HFFc6 (cell line): ENCODE measurements around the gene MYO3B. TPM values are rescaled to one million over a fixed set of nuclear protein-coding genes. Genes with fewer than 3 reads are reported as not detected.

Experiments
- DNase-seq: peaks from one replicate; pipeline ENCODE4 v3.0.0-alpha.2; 2018
- H3K27ac Mint-ChIP-seq: 2 replicates; pipeline ENCODE4 v1.8.0; 2020; ENCODE audit warnings: mild to moderate bottlenecking, mixed read lengths
- H3K27me3 Mint-ChIP-seq: 2 replicates; pipeline ENCODE4 v1.8.0; 2021; ENCODE audit warnings: mild to moderate bottlenecking, moderate library complexity, mixed read lengths; ENCODE audit not compliant: insufficient read depth
- H3K36me3 Mint-ChIP-seq: 2 replicates; pipeline ENCODE4 v1.8.0; 2021; ENCODE audit warnings: low read depth, mixed read lengths
- H3K4me1 Mint-ChIP-seq: 2 replicates; pipeline ENCODE4 v1.8.0; 2020; ENCODE audit warnings: low read depth, mixed read lengths
- H3K4me3 Mint-ChIP-seq: 2 replicates; pipeline ENCODE4 v1.8.0; 2020; ENCODE audit warnings: mild to moderate bottlenecking, moderate library complexity, mixed read lengths
- H3K9me3 Mint-ChIP-seq: 2 replicates; pipeline ENCODE4 v1.8.0; 2020; ENCODE audit warnings: mild to moderate bottlenecking, mixed read lengths
- CTCF ChIP-seq: fragments of 200-600 bp; sonication (generic); IDR thresholded peaks from 2 replicates; pipeline ENCODE4 v1.5.0; 2021; ENCODE audit warnings: antibody characterized with exemption, mild to moderate bottlenecking
- total RNA-seq, 6 experiments: library from RNA; stranded (reverse); fragmentation: NEBNext Ultra II Directional; extraction: Animal tissue kit (Norgen Biotek cat#: 25700); gene quantifications; 2 replicates in 1 of 6; 3 replicates in 5 of 6; pipeline ENCODE4 v1.2.3, GENCODE V29; 2021

The MYO3B gene
- total RNA-seq, 6 experiments from 2014 or later: not detected

DNA sequence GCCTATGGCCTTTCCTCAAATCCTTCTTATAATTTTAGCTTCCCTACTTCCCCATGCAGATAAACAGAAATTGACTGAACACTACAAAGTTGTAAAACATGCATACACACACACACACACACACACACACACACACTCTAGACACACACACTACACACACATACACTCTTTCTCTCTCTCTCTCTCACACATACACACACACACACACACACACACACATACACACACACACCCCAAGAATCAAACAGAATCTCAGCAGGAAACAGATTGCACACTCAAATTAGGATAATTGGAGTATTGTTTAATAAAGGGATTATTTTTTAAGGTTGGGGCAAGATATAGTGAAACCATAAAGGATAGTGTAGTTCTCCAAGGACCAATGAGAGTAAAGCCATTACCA lies 385.0 kb downstream of the MYO3B start:
- Mint-ChIP-seq H3K27ac (no peak overlapping the region), H3K9me3 (peaks cover 27% of the 10 kb centered on the region), H3K4me1 (no peaks in the 10 kb centered on the region), H3K27me3 (no peaks in the 10 kb centered on the region), H3K36me3 (no peaks in the 10 kb centered on the region), H3K4me3 (no peak overlapping the region)
- no peak for TF ChIP-seq CTCF
- DNase-seq: no peak

GRCh38 chr2:170563401-170563800 lies 385.5 kb downstream of the MYO3B start:
- DNase-seq: no peak
- no peak overlapping the region for H3K4me3 Mint-ChIP-seq
- H3K27me3 Mint-ChIP-seq: no peaks in the 10 kb centered on the region
- H3K36me3 Mint-ChIP-seq: no peaks in the 10 kb centered on the region
- H3K4me1 Mint-ChIP-seq: no peaks in the 10 kb centered on the region
- H3K9me3 Mint-ChIP-seq: peaks cover 25% of the 10 kb centered on the region
- no peak for TF ChIP-seq CTCF
- no peak overlapping the region for H3K27ac Mint-ChIP-seq

- no peaks in the 10 kb centered on the region for H3K4me1 Mint-ChIP-seq
- H3K27ac Mint-ChIP-seq: no peak overlapping the region
- no peaks in the 10 kb centered on the region; the same call in 1 of the 2 replicates for H3K27me3 Mint-ChIP-seq
- H3K9me3 Mint-ChIP-seq: peaks cover 28% of the 10 kb centered on the region
- no peak overlapping the region for H3K4me3 Mint-ChIP-seq
- DNase-seq: no peak
- TF ChIP-seq CTCF: no peak
- no peaks in the 10 kb centered on the region for H3K36me3 Mint-ChIP-seq
Observed at GRCh38 chr2:170566138-170566537, 388.2 kb downstream of the MYO3B start.

GRCh38 chr2:170567429-170567828 lies 389.5 kb downstream of the MYO3B start:
- no peak overlapping the region for H3K4me3 Mint-ChIP-seq
- H3K9me3 Mint-ChIP-seq: peaks cover 24% of the 10 kb centered on the region
- H3K27me3 Mint-ChIP-seq: no peaks in the 10 kb centered on the region; the same call in 1 of the 2 replicates
- DNase-seq: no peak
- no peak for TF ChIP-seq CTCF
- H3K36me3 Mint-ChIP-seq: no peaks in the 10 kb centered on the region
- H3K4me1 Mint-ChIP-seq: no peaks in the 10 kb centered on the region
- no peak overlapping the region for H3K27ac Mint-ChIP-seq

- H3K4me3 Mint-ChIP-seq: no peak overlapping the region
- H3K27ac Mint-ChIP-seq: no peak overlapping the region
- no peaks in the 10 kb centered on the region for H3K4me1 Mint-ChIP-seq
- H3K36me3 Mint-ChIP-seq: no peaks in the 10 kb centered on the region
- no peak for DNase-seq
- no peaks in the 10 kb centered on the region; the same call in 1 of the 2 replicates for H3K27me3 Mint-ChIP-seq
- peaks cover 30% of the 10 kb centered on the region for H3K9me3 Mint-ChIP-seq
- no peak for TF ChIP-seq CTCF
Observed at GRCh38 chr2:170568511-170568910, 390.6 kb downstream of the MYO3B start.

GRCh38 chr2:170571612-170572011 lies 393.7 kb downstream of the MYO3B start:
- no peaks in the 10 kb centered on the region; the same call in none of the 2 replicates for H3K27me3 Mint-ChIP-seq
- peaks cover 30% of the 10 kb centered on the region for H3K9me3 Mint-ChIP-seq
- H3K4me1 Mint-ChIP-seq: no peaks in the 10 kb centered on the region
- H3K4me3 Mint-ChIP-seq: no peak overlapping the region
- DNase-seq: no peak
- no peak for TF ChIP-seq CTCF
- no peaks in the 10 kb centered on the region for H3K36me3 Mint-ChIP-seq
- H3K27ac Mint-ChIP-seq: no peak overlapping the region
